B cell (primary cell): Measurements from ENCODE around the gene LMLN.

Experiments used
- CTCF ChIP-seq: fragments of 200-600 bp; IDR thresholded peaks from one replicate; pipeline ENCODE4 v1.8.0; 2022; ENCODE audit warnings: antibody characterized with exemption, mild to moderate bottlenecking
- EZH2 ChIP-seq: IDR thresholded peaks from 2 replicates; pipeline ENCODE4 v1.6.1; 2012; ENCODE audit warnings: borderline replicate concordance, low read depth, mild to moderate bottlenecking, moderate library complexity, low read length; ENCODE audit not compliant: insufficient read depth, poor library complexity, severe bottlenecking

DNA sequence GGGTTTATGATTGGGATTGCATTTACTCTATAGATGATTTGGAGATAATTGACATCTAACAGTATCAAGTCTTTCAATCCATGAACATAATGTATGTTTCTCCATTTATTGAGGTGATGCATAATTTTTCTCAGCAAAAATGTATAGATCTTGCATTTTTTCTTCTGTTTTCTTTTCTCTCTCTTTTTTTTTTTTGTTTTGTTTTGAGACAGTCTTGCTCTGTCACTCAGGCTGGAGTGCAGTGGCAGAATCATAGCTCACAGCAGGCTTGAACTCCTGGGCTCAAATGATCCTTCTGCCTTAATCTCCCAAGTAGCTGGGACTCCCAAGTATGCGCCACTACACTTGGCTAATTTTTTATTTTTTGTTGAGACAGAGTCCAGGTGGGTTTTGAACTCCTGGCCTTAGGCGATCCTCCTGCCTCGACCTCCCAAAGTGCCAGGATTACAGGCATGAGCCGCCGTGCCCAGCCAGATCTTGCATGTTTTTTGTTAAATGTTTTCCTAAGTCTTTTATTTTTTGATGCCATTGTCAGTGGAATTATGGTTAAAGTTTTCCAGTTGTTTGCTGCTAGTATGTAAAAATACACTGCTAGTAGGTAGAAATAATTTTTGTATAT lies 3.1 kb downstream of the LMLN start:
- TF ChIP-seq EZH2 (no peak), CTCF (no peak)
